GM23338 (cell line): ENCODE results near the gene PPP1R13L. TPM values are rescaled to one million over a fixed set of nuclear protein-coding genes. Genes with fewer than 3 reads are reported as not detected.

Source experiments
- ATAC-seq: fragments of 200-7000 bp; cut with Tn5 transposase; 3 replicates; pipeline ENCODE4 v1.9.1; 2020
- DNase-seq: peaks from one replicate; pipeline ENCODE4 v3.0.0-alpha.2; 2015; ENCODE audit warnings: low spot score
- H2AFZ ChIP-seq: fragments of 200-600 bp; sonication (generic); 2 replicates; pipeline ENCODE4 v1.8.0; 2016; ENCODE audit warnings: antibody characterized with exemption, mild to moderate bottlenecking, moderate library complexity
- H3F3A ChIP-seq: fragments of 200-600 bp; sonication (generic); replicated peaks from 2 replicates; pipeline ENCODE4 v1.8.0; 2017; ENCODE audit warnings: antibody characterized with exemption, mixed run types, low read depth
- H3K27ac ChIP-seq: fragments of 200-600 bp; sonication (generic); 2 replicates; pipeline ENCODE4 v1.6.1; 2016; ENCODE audit warnings: low read depth
- H3K27me3 ChIP-seq: fragments of 200-600 bp; sonication (generic); 2 replicates; pipeline ENCODE4 v1.8.0; 2016; ENCODE audit warnings: mild to moderate bottlenecking, mixed run types, moderate library complexity; ENCODE audit not compliant: insufficient read depth
- H3K36me3 ChIP-seq: fragments of 200-600 bp; sonication (generic); 2 replicates; pipeline ENCODE4 v1.8.0; 2016; ENCODE audit warnings: mild to moderate bottlenecking; ENCODE audit not compliant: insufficient read depth
- H3K4me1 ChIP-seq: fragments of 200-600 bp; sonication (generic); 2 replicates; pipeline ENCODE4 v1.8.0; 2016; ENCODE audit warnings: mild to moderate bottlenecking, moderate library complexity; ENCODE audit not compliant: insufficient read depth
- H3K4me2 ChIP-seq: fragments of 200-600 bp; sonication (generic); 2 replicates; pipeline ENCODE4 v1.7.1; 2017; ENCODE audit warnings: mixed run types
- H3K4me3 ChIP-seq: fragments of 200-600 bp; sonication (generic); 2 replicates; pipeline ENCODE4 v1.6.1; 2016; ENCODE audit warnings: mixed run types
- H3K79me2 ChIP-seq: fragments of 200-600 bp; sonication (generic); replicated peaks from 2 replicates; pipeline ENCODE4 v1.8.0; 2017; ENCODE audit warnings: mild to moderate bottlenecking; ENCODE audit not compliant: insufficient read depth
- H3K9me2 ChIP-seq: fragments of 200-600 bp; sonication (generic); 2 replicates; pipeline ENCODE4 v1.8.0; 2017; ENCODE audit not compliant: insufficient read depth
- H4K20me1 ChIP-seq: fragments of 200-600 bp; sonication (generic); replicated peaks from 2 replicates; pipeline ENCODE4 v1.8.0; 2017; ENCODE audit warnings: mild to moderate bottlenecking; ENCODE audit not compliant: insufficient read depth
- H3K27ac Mint-ChIP-seq: 2 replicates; pipeline ENCODE4 v1.8.0; 2020; ENCODE audit warnings: inconsistent platforms, mild to moderate bottlenecking, moderate library complexity, mixed read lengths
- H3K27me3 Mint-ChIP-seq: 3 replicates; pipeline ENCODE4 v1.8.0; 2022; ENCODE audit warnings: low read depth, mild to moderate bottlenecking, moderate library complexity, mixed read lengths, inconsistent platforms; ENCODE audit not compliant: insufficient read depth, poor library complexity
- H3K36me3 Mint-ChIP-seq: 3 replicates; pipeline ENCODE4 v1.8.0; 2021; ENCODE audit warnings: low read depth, mild to moderate bottlenecking, inconsistent platforms, moderate library complexity, mixed read lengths
- H3K4me1 Mint-ChIP-seq: 3 replicates; pipeline ENCODE4 v1.8.0; 2020; ENCODE audit warnings: mild to moderate bottlenecking, inconsistent platforms, mixed read lengths
- H3K4me3 Mint-ChIP-seq: 3 replicates; pipeline ENCODE4 v1.8.0; 2021; ENCODE audit warnings: moderate library complexity, mild to moderate bottlenecking, inconsistent platforms, mixed read lengths
- H3K9me3 Mint-ChIP-seq: 3 replicates; pipeline ENCODE4 v1.8.0; 2020; ENCODE audit warnings: moderate library complexity, mild to moderate bottlenecking, inconsistent platforms, mixed read lengths
- CREB1 ChIP-seq: fragments of 250-450 bp; sonication (Bioruptor Pico); IDR thresholded peaks from 2 replicates; pipeline ENCODE4 v1.5.0; 2020; ENCODE audit warnings: low read depth, mild to moderate bottlenecking, moderate library complexity
- CTCF ChIP-seq, 2 experiments: fragments of 200-600 bp in 1 of 2; sonication (generic) in 1 of 2; conservative IDR thresholded peaks; 2 replicates each; pipeline versions ENCODE4 v1.5.1 to v1.6.1; 2016 to 2017; ENCODE audit warnings: antibody characterized with exemption in 2 of 2, low read depth in 2 of 2, mild to moderate bottlenecking in 2 of 2, moderate library complexity in 1 of 2
- ETS1 ChIP-seq: IDR thresholded peaks from 2 replicates; pipeline ENCODE4 v1.6.1; 2016; ENCODE audit warnings: antibody characterized with exemption
- JUNB ChIP-seq: IDR thresholded peaks from one replicate; pipeline ENCODE4 v1.6.1; 2016; ENCODE audit warnings: antibody characterized with exemption; ENCODE audit not compliant: unreplicated experiment
- NANOG ChIP-seq: IDR thresholded peaks from 2 replicates; pipeline ENCODE4 v1.6.1; 2016; ENCODE audit warnings: antibody characterized with exemption, borderline replicate concordance
- POLR2AphosphoS5 ChIP-seq: IDR thresholded peaks from 2 replicates; pipeline ENCODE4 v1.6.1; 2016; ENCODE audit warnings: antibody characterized with exemption, low read depth
- ZNF331 ChIP-seq: fragments of 250-450 bp; sonication (Bioruptor Pico); IDR thresholded peaks from 2 replicates; pipeline ENCODE4 v1.5.0; 2020; ENCODE audit warnings: low read depth, mild to moderate bottlenecking, moderate library complexity
- polyA plus RNA-seq: library from polyadenylated mRNA; unstranded; fragments of >200 nt; fragmentation: Nextera tagmentation; extraction: Ambion mirVana; gene quantifications from 2 replicates; pipeline ENCODE4 v1.2.1, GENCODE V29; 2016
- total RNA-seq: library from RNA; depleted of rRNA; stranded (reverse); fragments of >200 nt; shearing (Covaris generic); gene quantifications from 2 replicates; pipeline ENCODE4 v1.2.3, GENCODE V29; 2014

The PPP1R13L gene
- total and polyA plus RNA-seq, 2 experiments from 2014 or later, result 9.6 to 15.5 TPM

GRCh38 chr19:45340232-45340898, 64.5 kb downstream of the PPP1R13L start, which contains the start of gene KLC3:
Gene KLC3, plus strand, starts transcription at chr19:45340750. Its CDS starts 4,792 bp downstream, at chr19:45345542.
- peaks cover 3% of the 10 kb centered on the region; the same call in 1 of the 3 replicates for H3K36me3 Mint-ChIP-seq
- Histone ChIP-seq H3F3A (peaks cover 12% of the 10 kb centered on the region; the same call in 1 of the 2 replicates), H3K4me1 (no peaks in the 10 kb centered on the region), H3K9me2 (no peaks in the 10 kb centered on the region), H3K27ac (no peak within 1 kb of the TSS), H2AFZ (peak within 1 kb of the TSS; percentile 97), H3K4me3 (peak within 1 kb of the TSS; percentile 80), H3K4me2 (peak within 1 kb of the TSS; percentile 83), H3K27me3 (peaks cover 27% of the 10 kb centered on the region), H3K36me3 (no peaks in the 10 kb centered on the region), H3K79me2 (no peaks in the 10 kb centered on the region), H4K20me1 (no peaks in the 10 kb centered on the region)
- H3K27me3 Mint-ChIP-seq, result peaks cover 13% of the 10 kb centered on the region
- H3K9me3 Mint-ChIP-seq, result no peaks in the 10 kb centered on the region
- DNase-seq, result peak; percentile 67
- TF ChIP-seq CTCF (conservative IDR thresholded peaks at IDR 0.05; ENCODE audit: low read depth in 2 of 2) (no peak), JUNB (no peak), NANOG (no peak), POLR2AphosphoS5 (peak; percentile 57; the same call in 1 of the 2 replicates)
- H3K27ac Mint-ChIP-seq, result no peak within 1 kb of the TSS
- peaks cover 2% of the 10 kb centered on the region; the same call in 1 of the 3 replicates for H3K4me1 Mint-ChIP-seq
- ATAC-seq, result peak; percentile 69
- peak within 1 kb of the TSS; percentile 69 for H3K4me3 Mint-ChIP-seq

GRCh38 chr19:45339629-45340028, 65.2 kb downstream of the PPP1R13L start:
- H3K36me3 ChIP-seq, result no peaks in the 10 kb centered on the region
- Mint-ChIP-seq H3K9me3 (no peaks in the 10 kb centered on the region), H3K27me3 (peaks cover 11% of the 10 kb centered on the region), H3K27ac (no peak overlapping the region), H3K36me3 (peaks cover 3% of the 10 kb centered on the region; the same call in 1 of the 3 replicates), H3K4me3 (no peak overlapping the region), H3K4me1 (peaks cover 2% of the 10 kb centered on the region; the same call in 1 of the 3 replicates)
- peaks cover 12% of the 10 kb centered on the region; the same call in 1 of the 2 replicates for H3F3A ChIP-seq
- ATAC-seq, result no peak
- DNase-seq, result no peak
- H2AFZ ChIP-seq, result no peak overlapping the region
- no peak overlapping the region for H3K4me3 ChIP-seq
- no peak overlapping the region for H3K27ac ChIP-seq
- H3K79me2 ChIP-seq, result no peaks in the 10 kb centered on the region
- TF ChIP-seq ETS1, result no peak
- no peak for TF ChIP-seq ZNF331 (CRISPR knock-in tag)
- TF ChIP-seq JUNB, result no peak
- TF ChIP-seq CREB1, result no peak
- no peak for TF ChIP-seq NANOG
- H3K4me2 ChIP-seq, result no peak overlapping the region
- H3K27me3 ChIP-seq, result peaks cover 27% of the 10 kb centered on the region
- H4K20me1 ChIP-seq, result no peaks in the 10 kb centered on the region
- no peaks in the 10 kb centered on the region for H3K4me1 ChIP-seq
- H3K9me2 ChIP-seq, result no peaks in the 10 kb centered on the region
